ENCODE results near the gene TMEM183A.

Gene TMEM183A

GRCh38 chr1:203044546-203045250 lies 37.5 kb downstream of the TMEM183A start:
- DNase-seq (ENCODE audit: low read depth in 2 of 2, low spot score in 1 of 2): no peak

DNA sequence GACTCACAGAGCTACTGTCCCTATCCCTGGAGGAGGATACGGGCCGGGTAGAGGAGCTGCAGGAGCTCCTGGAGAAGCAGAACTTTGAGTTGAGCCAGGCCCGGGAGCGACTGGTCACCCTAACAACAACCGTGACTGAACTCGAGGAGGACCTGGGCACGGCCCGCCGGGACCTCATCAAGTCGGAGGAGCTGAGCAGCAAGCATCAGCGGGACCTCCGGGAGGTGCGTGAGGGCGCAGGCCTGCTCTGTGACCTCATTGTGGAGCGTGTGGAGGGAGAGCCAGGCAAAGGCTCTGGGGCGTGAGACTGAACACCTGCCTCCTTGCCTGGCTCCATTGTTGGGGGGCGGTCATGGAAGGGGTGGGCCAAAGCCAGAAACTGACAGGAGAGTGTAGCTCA lies 38.2 kb downstream of the TMEM183A start:
- no peak for DNase-seq (ENCODE audit: low read depth in 2 of 2, low spot score in 1 of 2)

- DNase-seq (ENCODE audit: low read depth in 2 of 2, low spot score in 1 of 2): no peak
Measured at GRCh38 chr1:203045821-203046594, 38.8 kb downstream of the TMEM183A start.

GRCh38 chr1:203046984-203047630 lies 39.9 kb downstream of the TMEM183A start:
- no peak for DNase-seq (ENCODE audit: low read depth in 2 of 2, low spot score in 1 of 2)

DNA sequence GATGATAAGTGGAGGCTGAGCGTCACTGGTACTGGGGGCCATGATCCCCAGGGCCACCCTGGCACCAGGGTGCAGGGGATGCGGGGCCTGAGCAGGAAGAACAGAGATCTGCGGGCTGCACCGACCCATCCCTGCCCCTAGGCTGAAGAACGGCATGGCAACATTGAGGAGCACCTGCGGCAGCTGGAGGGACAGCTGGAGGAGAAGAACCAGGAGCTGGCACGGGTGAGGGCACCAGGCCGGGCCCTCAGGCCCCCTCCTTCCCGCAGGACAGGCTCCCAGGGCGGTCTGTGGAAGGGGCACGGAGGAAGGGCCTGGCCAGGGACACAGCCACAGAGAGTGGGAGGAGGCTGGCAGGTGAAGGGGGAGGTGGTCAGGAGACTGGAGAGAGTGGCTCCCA lies 40.9 kb downstream of the TMEM183A start:
- no peak for DNase-seq (ENCODE audit: low read depth in 2 of 2, low spot score in 1 of 2)

DNA sequence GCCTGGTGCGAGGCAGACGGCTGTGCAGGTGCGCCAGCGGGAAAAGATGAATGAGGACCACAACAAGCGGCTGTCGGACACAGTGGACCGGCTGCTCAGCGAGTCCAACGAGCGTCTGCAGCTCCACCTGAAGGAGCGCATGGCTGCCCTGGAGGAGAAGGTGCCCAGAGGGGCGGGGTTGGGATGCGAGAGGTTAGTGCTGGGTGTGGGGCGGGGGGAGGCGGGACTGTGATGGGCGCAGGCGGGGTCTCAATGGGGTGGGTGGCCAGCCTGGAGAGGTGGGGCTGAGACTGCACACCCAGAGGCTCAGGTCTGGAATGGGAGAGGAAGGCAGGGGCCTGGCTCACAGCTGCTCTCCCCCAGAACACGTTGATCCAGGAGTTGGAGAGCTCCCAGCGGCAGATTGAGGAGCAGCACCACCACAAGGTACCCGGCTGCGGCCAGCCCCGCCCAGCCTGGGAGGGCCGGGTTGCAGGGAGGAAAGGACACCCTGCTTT lies 41.4 kb downstream of the TMEM183A start:
- no peak for DNase-seq (ENCODE audit: low read depth in 2 of 2, low spot score in 1 of 2)

DNA sequence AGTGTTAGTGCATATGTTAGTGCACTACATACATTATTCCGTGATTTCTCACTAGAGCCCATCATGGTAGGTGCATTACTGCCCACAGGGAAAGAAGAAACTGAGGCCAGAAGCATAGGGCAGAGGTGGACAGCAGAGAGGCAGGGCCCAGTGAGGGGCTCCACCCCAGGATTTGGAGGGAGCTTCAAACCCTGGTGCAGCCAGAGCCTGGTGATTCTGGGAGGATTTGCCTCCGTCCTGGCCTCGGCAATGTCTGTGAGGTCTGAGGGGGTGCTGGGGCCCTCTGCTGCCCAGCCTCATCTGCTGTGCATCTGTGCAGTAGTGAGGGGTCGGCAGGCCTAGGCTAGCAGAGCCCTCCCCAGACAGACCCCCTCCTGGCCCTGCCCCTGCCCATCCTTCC lies 41.9 kb downstream of the TMEM183A start:
- DNase-seq (ENCODE audit: low read depth in 2 of 2, low spot score in 1 of 2): no peak

- DNase-seq (ENCODE audit: low read depth in 2 of 2, low spot score in 1 of 2): no peak
Measured at GRCh38 chr1:203049576-203050180, 42.5 kb downstream of the TMEM183A start.

DNA sequence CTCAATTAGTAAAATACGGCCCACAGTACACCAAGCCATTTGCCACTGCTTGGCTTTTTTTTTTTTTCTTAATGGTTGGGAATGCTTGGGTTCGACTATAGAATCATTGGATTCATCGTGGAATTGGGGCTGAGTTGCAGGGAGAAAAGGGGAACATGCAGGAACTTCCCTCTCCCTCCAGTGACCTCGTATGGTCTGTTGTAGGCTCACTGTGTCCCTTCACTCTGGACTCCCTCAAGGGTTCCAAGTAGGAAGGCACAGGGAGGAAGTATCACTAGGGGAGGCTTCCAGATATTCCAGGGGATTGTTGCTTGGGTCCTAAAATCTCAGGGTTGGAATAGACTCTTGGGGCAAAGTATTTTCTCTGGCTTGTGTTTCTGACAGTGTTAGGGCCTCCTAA lies 43.7 kb downstream of the TMEM183A start:
- DNase-seq (ENCODE audit: low read depth in 2 of 2, low spot score in 1 of 2): no peak

- no peak for DNase-seq (ENCODE audit: low read depth in 2 of 2, low spot score in 1 of 2)
Measured at GRCh38 chr1:203051841-203052324, 44.7 kb downstream of the TMEM183A start.

- no peak for DNase-seq (ENCODE audit: low read depth in 2 of 2, low spot score in 1 of 2)
Measured at GRCh38 chr1:203052601-203053000, 45.4 kb downstream of the TMEM183A start.

GRCh38 chr1:203054184-203054583 lies 47.0 kb downstream of the TMEM183A start:
- no peak for DNase-seq (ENCODE audit: low read depth in 2 of 2, low spot score in 1 of 2)

GRCh38 chr1:203054642-203055041 lies 47.5 kb downstream of the TMEM183A start:
- DNase-seq (ENCODE audit: low read depth in 2 of 2, low spot score in 1 of 2): no peak

DNA sequence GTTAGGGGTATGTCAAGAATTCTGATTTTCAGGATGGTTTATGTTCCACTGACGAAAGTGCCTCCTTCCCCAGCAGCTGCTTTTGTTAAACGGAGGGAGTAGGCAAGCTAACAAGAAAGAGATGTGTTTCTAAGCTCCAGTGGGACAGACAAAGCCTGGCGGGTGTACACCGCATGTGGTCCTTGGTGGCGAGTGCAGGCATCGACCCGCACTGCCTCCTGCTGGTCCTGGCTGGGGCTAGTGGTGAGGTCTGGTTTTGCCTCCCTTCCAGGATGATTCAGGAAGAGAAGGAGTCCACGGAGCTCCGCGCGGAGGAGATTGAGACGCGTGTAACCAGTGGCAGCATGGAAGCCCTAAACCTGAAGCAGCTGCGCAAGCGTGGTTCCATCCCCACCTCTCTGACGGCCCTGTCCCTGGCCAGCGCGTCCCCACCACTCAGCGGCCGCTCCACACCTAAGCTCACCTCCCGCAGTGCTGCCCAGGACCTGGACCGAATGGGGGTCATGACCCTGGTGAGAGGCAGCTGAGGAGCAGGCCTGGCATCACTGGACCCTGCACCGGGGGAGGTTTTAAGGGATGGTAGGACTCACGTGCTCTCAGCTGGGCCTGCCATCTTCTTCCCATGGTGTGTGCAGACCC lies 48.1 kb downstream of the TMEM183A start:
- DNase-seq (ENCODE audit: low read depth in 2 of 2, low spot score in 1 of 2): no peak

GRCh38 chr1:203056012-203056411 lies 48.8 kb downstream of the TMEM183A start:
- no peak for DNase-seq (ENCODE audit: low read depth in 2 of 2, low spot score in 1 of 2)

DNA sequence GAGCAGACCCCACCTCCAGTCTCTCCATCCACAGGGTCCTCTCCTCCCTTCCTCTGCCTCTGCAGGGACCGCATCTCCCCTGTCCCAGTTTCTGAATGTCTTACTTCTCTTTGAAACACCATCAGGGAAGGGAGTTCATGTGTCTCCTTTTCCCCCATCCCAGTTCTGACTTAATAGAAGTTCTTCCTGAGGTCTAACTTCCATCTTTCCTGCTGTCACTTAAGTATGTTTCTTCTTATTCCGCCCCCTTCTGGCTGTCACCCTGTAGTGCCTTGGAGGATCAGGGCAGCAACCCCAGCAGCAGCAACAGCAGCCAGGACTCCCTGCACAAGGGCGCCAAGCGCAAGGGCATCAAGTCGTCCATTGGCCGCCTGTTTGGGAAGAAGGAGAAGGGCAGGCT lies 49.3 kb downstream of the TMEM183A start:
- no peak for DNase-seq (ENCODE audit: low read depth in 2 of 2, low spot score in 1 of 2)

GRCh38 chr1:203057911-203058675 lies 50.9 kb downstream of the TMEM183A start:
- no peak for DNase-seq (ENCODE audit: low read depth in 2 of 2, low spot score in 1 of 2)

- DNase-seq (ENCODE audit: low read depth in 2 of 2, low spot score in 1 of 2): no peak
Measured at GRCh38 chr1:203058676-203058935, 51.4 kb downstream of the TMEM183A start.

- DNase-seq (ENCODE audit: low read depth in 2 of 2, low spot score in 1 of 2): no peak
Measured at GRCh38 chr1:203059485-203059884, 52.3 kb downstream of the TMEM183A start.

GRCh38 chr1:203060115-203060514 lies 52.9 kb downstream of the TMEM183A start:
- DNase-seq (ENCODE audit: low read depth in 2 of 2, low spot score in 1 of 2): no peak

Data from stimulated activated CD8-positive, alpha-beta memory T cell treated with anti-CD3 and anti-CD28 coated beads, Interleukin-4, amount 100 ng/mL, for 1 hour (primary cell).